K562 (cell line): ENCODE data around the gene BRWD1. TPM values are rescaled to one million over a fixed set of nuclear protein-coding genes. Genes with fewer than 3 reads are reported as not detected.
A peak's percentile ranks its signal among the peaks of the same experiment; 100 is the strongest.

Experiments used
- BCOR ChIP-seq: fragments of 450-650 bp; IDR thresholded peaks from 2 replicates; pipeline ENCODE4 v1.6.1; 2016
- ELF1 ChIP-seq: fragments of 200-800 bp; sonication (Bioruptor generic); IDR thresholded peaks from 2 replicates; pipeline ENCODE4 v1.6.1; 2016; ENCODE audit warnings: missing genetic modification characterization, missing compliant biosample characterization
- HNRNPK ChIP-seq: fragments of 200-400 bp; formaldehyde crosslinking; IDR thresholded peaks from one replicate; pipeline ENCODE4 v1.6.1; 2018; ENCODE audit warnings: mild to moderate bottlenecking, low read depth, low read length; ENCODE audit not compliant: poor library complexity, severe bottlenecking
- MAZ ChIP-seq, 2 experiments: fragments of 450-650 bp in 1 of 2; sonication (generic) in 1 of 2; formaldehyde crosslinking; IDR thresholded peaks in 1 of 2; conservative IDR thresholded peaks in 1 of 2; 2 replicates each; pipeline versions ENCODE4 v1.4.0 to v1.5.0; 2020; ENCODE audit warnings: mild to moderate bottlenecking in 1 of 2, missing genetic modification reagents in 1 of 2
- MBD2 ChIP-seq: sonication (generic); IDR thresholded peaks from 2 replicates; pipeline ENCODE4 v1.6.1; 2016; ENCODE audit warnings: low read depth, borderline replicate concordance
- MYBL2 ChIP-seq, 2 experiments: fragments of 450-650 bp in 1 of 2; sonication (generic) in 1 of 2; formaldehyde crosslinking in 1 of 2; IDR thresholded peaks; 2 replicates each; pipeline versions ENCODE4 v1.6.1 to v1.8.1; 2017 to 2022; ENCODE audit warnings: borderline replicate concordance in 1 of 2, inconsistent platforms in 1 of 2, low read depth in 1 of 2, mild to moderate bottlenecking in 1 of 2, missing genetic modification reagents in 1 of 2, moderate library complexity in 1 of 2
- PPARD ChIP-seq: fragments of 250-450 bp; sonication (Bioruptor Pico); IDR thresholded peaks from 2 replicates; pipeline ENCODE4 v1.8.0; 2022; ENCODE audit warnings: inconsistent platforms, mild to moderate bottlenecking, moderate library complexity
- RBBP5 ChIP-seq: fragments of 200-600 bp; sonication (generic); IDR thresholded peaks from 2 replicates; pipeline ENCODE4 v1.6.1; 2012; ENCODE audit warnings: borderline replicate concordance, mild to moderate bottlenecking, low read length, control low read depth, inconsistent platforms; ENCODE audit not compliant: insufficient read depth, poor library complexity, severe bottlenecking
- SRSF9 ChIP-seq: fragments of 200-400 bp; formaldehyde crosslinking; IDR thresholded peaks from 2 replicates; pipeline ENCODE4 v1.6.1; 2017; ENCODE audit warnings: low read depth, low read length, borderline replicate concordance
- THRAP3 ChIP-seq: fragments of 450-650 bp; IDR thresholded peaks from 2 replicates; pipeline ENCODE4 v1.6.1; 2016; ENCODE audit warnings: mild to moderate bottlenecking, inconsistent platforms, borderline replicate concordance
- ZNF165 ChIP-seq: fragments of 250-450 bp; sonication (Bioruptor Pico); IDR thresholded peaks from 2 replicates; pipeline ENCODE4 v1.4.0; 2020; ENCODE audit warnings: borderline replicate concordance
- polyA plus RNA-seq, 8 experiments: library from polyadenylated mRNA; depleted of rRNA in 4 of 8; stranded (reverse) in 5 of 8; unstranded in 3 of 8; fragments of >200 nt; fragmentation: Nextera tagmentation in 2 of 8; fragmentation: Illumina TruSeq in 1 of 8; extraction: Ambion mirVana in 2 of 8; extraction: Trizol in 1 of 8; gene quantifications; 2 replicates each; pipeline versions ENCODE4 v1.2.1 to v1.2.3, GENCODE V29; 2011 to 2014; ENCODE audit warnings: inconsistent platforms in 1 of 8, missing spikeins in 1 of 8
- total RNA-seq, 7 experiments: library from RNA; depleted of rRNA in 6 of 7; stranded (reverse); fragments of >200 nt in 6 of 7; fragmentation: Illumina TruSeq in 2 of 7; extraction: Trizol in 2 of 7; gene quantifications; 2 replicates each; pipeline versions ENCODE4 v1.2.1 to v1.2.3, GENCODE V29; 2011 to 2021; ENCODE audit warnings: low replicate concordance in 1 of 7
- TF ChIP-seq, protein P1 (sequence below), 2 experiments: fragments of 450-650 bp in 1 of 2; sonication (generic) in 1 of 2; formaldehyde crosslinking in 1 of 2; IDR thresholded peaks; 2 replicates each; pipeline versions ENCODE4 v1.7.1 to v1.9.0; 2016 to 2022; ENCODE audit warnings: inconsistent platforms in 1 of 2, mild to moderate bottlenecking in 1 of 2, missing genetic modification reagents in 1 of 2
- TF ChIP-seq, protein P2 (sequence below), 2 experiments: IDR thresholded peaks; 2 replicates each; pipeline ENCODE4 v1.6.1; 2011; ENCODE audit warnings: borderline replicate concordance in 1 of 2, control low read depth in 1 of 2, low read depth in 1 of 2, low read length in 1 of 2, mild to moderate bottlenecking in 1 of 2, mixed read lengths in 1 of 2, moderate library complexity in 1 of 2; ENCODE audit not compliant: insufficient read depth in 1 of 2, insufficient read length in 1 of 2, poor library complexity in 1 of 2, severe bottlenecking in 1 of 2; ENCODE audit errors: extremely low read depth in 1 of 2
- TF ChIP-seq, protein P3 (sequence below): fragments of 250-450 bp; sonication (Bioruptor Pico); IDR thresholded peaks from 2 replicates; pipeline ENCODE4 v1.8.0; 2022; ENCODE audit warnings: inconsistent platforms

Gene BRWD1
- total and polyA plus RNA-seq, 9 of the 15 experiments (the other 6 are each of a cell fraction or from before 2014, with no cell fraction given) = 10.1 to 60.2 (median 34.1) TPM

DNA sequence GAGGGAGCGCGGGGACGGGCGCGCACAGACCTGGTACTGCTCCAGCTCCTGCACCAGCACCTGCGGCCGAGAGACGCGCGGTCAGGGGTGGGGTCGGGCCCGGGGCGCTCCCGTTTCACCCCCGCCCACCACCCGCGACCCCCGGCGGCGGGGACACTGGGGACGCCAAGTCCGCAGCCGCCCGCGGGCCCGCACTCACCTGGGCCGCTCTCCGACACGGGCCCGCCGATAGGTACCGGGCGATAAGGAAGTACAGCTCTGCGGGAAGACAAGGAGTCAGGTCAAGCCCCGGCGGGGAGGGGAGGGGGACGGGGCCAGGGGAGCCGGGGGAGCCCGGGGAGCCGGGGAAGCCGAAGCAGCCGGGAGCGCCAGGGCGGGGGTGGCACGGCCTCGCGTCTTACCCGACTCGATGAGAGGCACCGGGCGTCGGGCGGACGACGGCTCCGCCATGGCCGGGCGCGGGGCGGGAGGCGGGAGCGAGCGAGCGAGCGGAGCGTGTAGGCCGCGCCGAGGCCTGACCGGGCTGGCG, 326 bp downstream of the BRWD1 start (continued):
- TF ChIP-seq, protein P1, sequence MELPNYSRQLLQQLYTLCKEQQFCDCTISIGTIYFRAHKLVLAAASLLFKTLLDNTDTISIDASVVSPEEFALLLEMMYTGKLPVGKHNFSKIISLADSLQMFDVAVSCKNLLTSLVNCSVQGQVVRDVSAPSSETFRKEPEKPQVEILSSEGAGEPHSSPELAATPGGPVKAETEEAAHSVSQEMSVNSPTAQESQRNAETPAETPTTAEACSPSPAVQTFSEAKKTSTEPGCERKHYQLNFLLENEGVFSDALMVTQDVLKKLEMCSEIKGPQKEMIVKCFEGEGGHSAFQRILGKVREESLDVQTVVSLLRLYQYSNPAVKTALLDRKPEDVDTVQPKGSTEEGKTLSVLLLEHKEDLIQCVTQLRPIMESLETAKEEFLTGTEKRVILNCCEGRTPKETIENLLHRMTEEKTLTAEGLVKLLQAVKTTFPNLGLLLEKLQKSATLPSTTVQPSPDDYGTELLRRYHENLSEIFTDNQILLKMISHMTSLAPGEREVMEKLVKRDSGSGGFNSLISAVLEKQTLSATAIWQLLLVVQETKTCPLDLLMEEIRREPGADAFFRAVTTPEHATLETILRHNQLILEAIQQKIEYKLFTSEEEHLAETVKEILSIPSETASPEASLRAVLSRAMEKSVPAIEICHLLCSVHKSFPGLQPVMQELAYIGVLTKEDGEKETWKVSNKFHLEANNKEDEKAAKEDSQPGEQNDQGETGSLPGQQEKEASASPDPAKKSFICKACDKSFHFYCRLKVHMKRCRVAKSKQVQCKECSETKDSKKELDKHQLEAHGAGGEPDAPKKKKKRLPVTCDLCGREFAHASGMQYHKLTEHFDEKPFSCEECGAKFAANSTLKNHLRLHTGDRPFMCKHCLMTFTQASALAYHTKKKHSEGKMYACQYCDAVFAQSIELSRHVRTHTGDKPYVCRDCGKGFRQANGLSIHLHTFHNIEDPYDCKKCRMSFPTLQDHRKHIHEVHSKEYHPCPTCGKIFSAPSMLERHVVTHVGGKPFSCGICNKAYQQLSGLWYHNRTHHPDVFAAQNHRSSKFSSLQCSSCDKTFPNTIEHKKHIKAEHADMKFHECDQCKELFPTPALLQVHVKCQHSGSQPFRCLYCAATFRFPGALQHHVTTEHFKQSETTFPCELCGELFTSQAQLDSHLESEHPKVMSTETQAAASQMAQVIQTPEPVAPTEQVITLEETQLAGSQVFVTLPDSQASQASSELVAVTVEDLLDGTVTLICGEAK (IDR thresholded peaks at IDR 0.05) = no peak
- TF ChIP-seq, protein P1 (CRISPR knock-in tag; IDR thresholded peaks at IDR 0.05) = no peak
- TF ChIP-seq THRAP3 (no peak), MYBL2 (IDR thresholded peaks at IDR 0.05; ENCODE audit: low read depth) (no peak), MYBL2 (CRISPR knock-in tag; IDR thresholded peaks at IDR 0.05; ENCODE audit: borderline replicate concordance) (no peak), BCOR (no peak), MAZ (CRISPR knock-in tag; conservative IDR thresholded peaks at IDR 0.05 in 1 of 2, IDR thresholded peaks at IDR 0.05 in 1 of 2) (no peak), PPARD (CRISPR knock-in tag) (no peak), SRSF9 (no peak), ELF1 (tag) (no peak), ZNF165 (CRISPR knock-in tag) (no peak), RBBP5 (peak; percentile 78), HNRNPK (peak; percentile 18), MBD2 (no peak)
- TF ChIP-seq, protein P2, sequence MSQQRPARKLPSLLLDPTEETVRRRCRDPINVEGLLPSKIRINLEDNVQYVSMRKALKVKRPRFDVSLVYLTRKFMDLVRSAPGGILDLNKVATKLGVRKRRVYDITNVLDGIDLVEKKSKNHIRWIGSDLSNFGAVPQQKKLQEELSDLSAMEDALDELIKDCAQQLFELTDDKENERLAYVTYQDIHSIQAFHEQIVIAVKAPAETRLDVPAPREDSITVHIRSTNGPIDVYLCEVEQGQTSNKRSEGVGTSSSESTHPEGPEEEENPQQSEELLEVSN (IDR thresholded peaks at IDR 0.05; ENCODE audit: borderline replicate concordance in 1 of 2, extremely low read depth in 1 of 2, insufficient read depth in 1 of 2, insufficient read length in 1 of 2, low read depth in 1 of 2, low read length in 1 of 2, poor library complexity in 1 of 2, severe bottlenecking in 1 of 2) = peak in 1 of 2 experiments; percentile 90
- TF ChIP-seq, protein P3, sequence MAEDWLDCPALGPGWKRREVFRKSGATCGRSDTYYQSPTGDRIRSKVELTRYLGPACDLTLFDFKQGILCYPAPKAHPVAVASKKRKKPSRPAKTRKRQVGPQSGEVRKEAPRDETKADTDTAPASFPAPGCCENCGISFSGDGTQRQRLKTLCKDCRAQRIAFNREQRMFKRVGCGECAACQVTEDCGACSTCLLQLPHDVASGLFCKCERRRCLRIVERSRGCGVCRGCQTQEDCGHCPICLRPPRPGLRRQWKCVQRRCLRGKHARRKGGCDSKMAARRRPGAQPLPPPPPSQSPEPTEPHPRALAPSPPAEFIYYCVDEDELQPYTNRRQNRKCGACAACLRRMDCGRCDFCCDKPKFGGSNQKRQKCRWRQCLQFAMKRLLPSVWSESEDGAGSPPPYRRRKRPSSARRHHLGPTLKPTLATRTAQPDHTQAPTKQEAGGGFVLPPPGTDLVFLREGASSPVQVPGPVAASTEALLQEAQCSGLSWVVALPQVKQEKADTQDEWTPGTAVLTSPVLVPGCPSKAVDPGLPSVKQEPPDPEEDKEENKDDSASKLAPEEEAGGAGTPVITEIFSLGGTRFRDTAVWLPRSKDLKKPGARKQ = no peak
